Lung (tissue), 12 donors: ENCODE measurements around the gene SRSF6. TPM values are rescaled to one million over a fixed set of nuclear protein-coding genes. Genes with fewer than 3 reads are reported as not detected.

ENCODE experiments used
- ATAC-seq: fragments of 200-7000 bp; cut with Tn5 transposase; one replicate; pipeline ENCODE4 v1.9.1; 2020; ENCODE audit warnings: moderate number of reproducible peaks; ENCODE audit not compliant: insufficient read depth, low FRiP score
- DNase-seq, 3 donors: peaks; one replicate each; pipeline ENCODE4 v3.0.0-alpha.2; 2013 to 2017
- H3K27ac ChIP-seq, 2 donors: one replicate each; pipeline ENCODE4 v1.5.1; 2013; ENCODE audit warnings: mild to moderate bottlenecking in 2 of 2, moderate library complexity in 2 of 2, control low read depth in 1 of 2, inconsistent platforms in 1 of 2, low read depth in 1 of 2, low read length in 1 of 2
- H3K27me3 ChIP-seq, 3 donors: one replicate each; pipeline ENCODE4 v1.5.1; 2013; ENCODE audit warnings: low read length in 2 of 3; ENCODE audit not compliant: control insufficient read depth in 3 of 3, insufficient read depth in 3 of 3
- H3K36me3 ChIP-seq, 4 donors: one replicate each; pipeline ENCODE4 v1.5.1; 2013; ENCODE audit warnings: low read length in 4 of 4, mild to moderate bottlenecking in 1 of 4, moderate library complexity in 1 of 4; ENCODE audit not compliant: control insufficient read depth in 4 of 4, insufficient read depth in 4 of 4
- H3K4me1 ChIP-seq, 5 donors: one replicate each; pipeline ENCODE4 v1.5.1; 2013; ENCODE audit warnings: low read length in 5 of 5, mild to moderate bottlenecking in 2 of 5, moderate library complexity in 1 of 5; ENCODE audit not compliant: control insufficient read depth in 5 of 5, insufficient read depth in 5 of 5
- H3K4me3 ChIP-seq: one replicate; pipeline ENCODE4 v1.5.1; 2013; ENCODE audit warnings: mild to moderate bottlenecking, control low read depth, moderate library complexity
- H3K9ac ChIP-seq, 2 donors: one replicate each; pipeline ENCODE4 v1.5.1; 2013; ENCODE audit warnings: low read length in 2 of 2, control low read depth in 1 of 2; ENCODE audit not compliant: insufficient read depth in 1 of 2
- H3K9me3 ChIP-seq, 4 donors: one replicate each; pipeline ENCODE4 v1.5.1; 2013; ENCODE audit warnings: low read length in 3 of 4, mild to moderate bottlenecking in 1 of 4, moderate library complexity in 1 of 4; ENCODE audit not compliant: control insufficient read depth in 4 of 4, insufficient read depth in 3 of 4
- CTCF ChIP-seq: IDR thresholded peaks from 2 replicates; pipeline ENCODE4 v1.5.1; 2012; ENCODE audit warnings: mild to moderate bottlenecking; ENCODE audit errors: control extremely low read depth, extremely low read depth
- WGBS, 2 donors: extraction: QIAGEN DNeasy Blood & Tissue Kit; methylation state at CpG; one replicate each; pipeline ENCODE4 v1.1.7; 2013; 5-methylcytosine and 5-hydroxymethylcytosine counted together
- polyA plus RNA-seq, 2 donors: library from polyadenylated mRNA; stranded (reverse); fragments of 200-250 nt; gene quantifications; one replicate each; pipeline ENCODE4 v1.2.1, GENCODE V29; 2013
- total RNA-seq, 2 donors: library from RNA; depleted of rRNA in 1 of 2; stranded (reverse); fragments of >200 nt in 1 of 2; gene quantifications; one replicate each; pipeline ENCODE4 v1.2.1, GENCODE V29; 2014 to 2021
- donor health status: control.
- donor health status: control.
- donor health status: Bipolar disorder and iron deficiency.
- donor health status: healthy.
- donor health status: DM: yes; HTN: yes; CAD: no.

Gene SRSF6
- total and polyA plus RNA-seq, 4 donors = 61.9 to 102 (median 94.5) TPM

GRCh38 chr20:43438578-43439316, 18.9 kb upstream of the SRSF6 start:
- H3K27ac ChIP-seq = no peak overlapping the region
- H3K36me3 ChIP-seq = no peaks in the 10 kb centered on the region
- H3K27me3 ChIP-seq = peaks cover 0 to 2% (median 0%) of the 10 kb centered on the region in 3 donors
- no peak overlapping the region for H3K4me3 ChIP-seq
- WGBS, 2 donors = 80 to 92% methylated on average over 7 of the region's 7 CpGs
- no peak for ATAC-seq
- no peak overlapping the region for H3K9ac ChIP-seq
- DNase-seq = no peak
- no peak for TF ChIP-seq CTCF
- H3K9me3 ChIP-seq = no peaks in the 10 kb centered on the region
- no peaks in the 10 kb centered on the region for H3K4me1 ChIP-seq

GRCh38 chr20:43440531-43440930, 17.2 kb upstream of the SRSF6 start:
- Histone ChIP-seq H3K4me1 (no peaks in the 10 kb centered on the region), H3K27ac (no peak overlapping the region), H3K9ac (no peak overlapping the region), H3K27me3 (peaks cover 0 to 2% (median 2%) of the 10 kb centered on the region in 3 donors), H3K9me3 (peaks cover 0 to 2% (median 0%) of the 10 kb centered on the region in 4 donors), H3K4me3 (no peak overlapping the region), H3K36me3 (no peaks in the 10 kb centered on the region)
- DNase-seq = no peak
- WGBS, 2 donors = 89 to 90% methylated on average over 7 of the region's 7 CpGs
- no peak for TF ChIP-seq CTCF
- no peak for ATAC-seq

GRCh38 chr20:43442282-43442880, 15.3 kb upstream of the SRSF6 start:
- 66 to 71% methylated on average over 5 of the region's 5 CpGs for WGBS, 2 donors
- no peak overlapping the region for H3K4me3 ChIP-seq

More at GRCh38 chr20:43442282-43442880, 15.3 kb upstream of the SRSF6 start:
- no peak for TF ChIP-seq CTCF
- H3K36me3 ChIP-seq = no peaks in the 10 kb centered on the region
- peaks cover 0 to 2% (median 0%) of the 10 kb centered on the region in 4 donors for H3K9me3 ChIP-seq
- ATAC-seq (no peak), DNase-seq (peak in 1 of 3 donors; percentile 19)
- peaks cover 0 to 2% (median 2%) of the 10 kb centered on the region in 3 donors for H3K27me3 ChIP-seq
- H3K27ac ChIP-seq = no peak overlapping the region
- H3K9ac ChIP-seq = no peak overlapping the region
- H3K4me1 ChIP-seq = no peaks in the 10 kb centered on the region
